K562 (cell line): ENCODE measurements around the gene GDF15. TPM values are rescaled to one million over a fixed set of nuclear protein-coding genes. Genes with fewer than 3 reads are reported as not detected.

ENCODE experiments used
- ATAC-seq: fragments of 200-7000 bp; cut with Tn5 transposase; 3 replicates; pipeline ENCODE4 v1.9.1; 2020; ENCODE audit warnings: moderate library complexity
- BruUV-seq: library from RNA; stranded (reverse); fragments of 400-500 nt; replicated peaks from 2 replicates; lab custom pipeline; 2021; lab: Mats Ljungman, UMichigan
- CTCF ChIA-PET: fragments of 300-600 bp; formaldehyde crosslinking; extraction: SDS; loops from one replicate; lab custom pipeline; 2021; ENCODE audit warnings: low intra/inter-chr PET ratio; lab: Yijun Ruan, JAX
- POLR2A ChIA-PET: fragments of 300-600, 350-650 bp; sonication (Branson Sonifier 250); formaldehyde crosslinking; extraction: SDS; loops from one replicate; lab custom pipeline; 2021; ENCODE audit warnings: antibody characterized with exemption, inconsistent platforms; lab: Yijun Ruan, JAX
- DNase-seq, 4 experiments: peaks; one replicate each; pipeline versions ENCODE4 v3.0.0 to v3.0.0-alpha.2; 2011 to 2018; ENCODE audit warnings: low spot score in 3 of 4, mixed read lengths in 3 of 4; ENCODE audit errors: extremely low read depth in 1 of 4
- FAIRE-seq: peaks from 2 replicates; lab custom pipeline; 2011; peaks lifted over from hg19 to GRCh38; lab: Jason Lieb, UNC
- H2AFZ ChIP-seq: 2 replicates; pipeline ENCODE4 v1.6.0; 2011; ENCODE audit warnings: low read depth, low read length, control low read depth, inconsistent platforms
- H3K27ac ChIP-seq: fragments of 200-600 bp; 3 replicates; pipeline ENCODE4 v1.8.0; 2011; ENCODE audit warnings: low read depth, mild to moderate bottlenecking, control low read depth, inconsistent platforms, low read length, moderate library complexity, mixed read lengths; ENCODE audit errors: extremely low read depth
- H3K27me3 ChIP-seq, 2 experiments: fragments of 300-600 bp in 1 of 2; 2 replicates in 1 of 2; 3 replicates in 1 of 2; pipeline versions ENCODE4 v1.6.0 to v1.8.0; 2011; ENCODE audit warnings: inconsistent platforms in 2 of 2, low read length in 2 of 2, mild to moderate bottlenecking in 1 of 2, mixed read lengths in 1 of 2, moderate library complexity in 1 of 2; ENCODE audit not compliant: control insufficient read depth in 2 of 2, insufficient read depth in 2 of 2
- H3K36me3 ChIP-seq: fragments of 300-600 bp; 3 replicates; pipeline ENCODE4 v1.8.0; 2011; ENCODE audit warnings: mild to moderate bottlenecking, low read length, inconsistent platforms; ENCODE audit not compliant: control insufficient read depth, insufficient read depth
- H3K4me1 ChIP-seq, 2 experiments: fragments of 200-600 bp in 1 of 2; replicated peaks in 1 of 2; 2 replicates in 1 of 2; 3 replicates in 1 of 2; pipeline versions ENCODE4 v1.5.1 to v1.8.0; 2011; ENCODE audit warnings: inconsistent platforms in 2 of 2, low read length in 2 of 2, mild to moderate bottlenecking in 1 of 2, mixed read lengths in 1 of 2, moderate library complexity in 1 of 2; ENCODE audit not compliant: control insufficient read depth in 2 of 2, insufficient read depth in 2 of 2
- H3K4me2 ChIP-seq: 2 replicates; pipeline ENCODE4 v1.6.1; 2011; ENCODE audit warnings: low read length, control low read depth, inconsistent platforms, mixed read lengths; ENCODE audit not compliant: insufficient read depth
- H3K4me3 ChIP-seq: fragments of 200-600 bp; sonication (generic), shearing (Covaris generic); 2 replicates; pipeline ENCODE4 v1.5.1; 2016; ENCODE audit warnings: control low read depth, inconsistent platforms
- H3K79me2 ChIP-seq: fragments of 200-600 bp; 3 replicates; pipeline ENCODE4 v1.8.0; 2011; ENCODE audit warnings: low read length, inconsistent platforms; ENCODE audit not compliant: control insufficient read depth, insufficient read depth
- H3K9ac ChIP-seq, 2 experiments: 2 replicates each; pipeline versions ENCODE4 v1.6.0 to v1.6.1; 2011; ENCODE audit warnings: low read depth in 2 of 2, low read length in 2 of 2, control low read depth in 1 of 2, inconsistent platforms in 1 of 2, mild to moderate bottlenecking in 1 of 2, mixed read lengths in 1 of 2; ENCODE audit not compliant: insufficient read depth in 1 of 2
- H3K9me1 ChIP-seq: one replicate; pipeline ENCODE4 v1.6.0; 2011; ENCODE audit warnings: inconsistent platforms, mild to moderate bottlenecking, low read length, moderate library complexity; ENCODE audit not compliant: control insufficient read depth, insufficient read depth
- H3K9me3 ChIP-seq: replicated peaks from 2 replicates; pipeline ENCODE4 v1.5.1; 2011; ENCODE audit warnings: low read depth, low read length, inconsistent platforms; ENCODE audit not compliant: control insufficient read depth, insufficient read depth
- H4K20me1 ChIP-seq: replicated peaks from 2 replicates; pipeline ENCODE4 v1.6.1; 2011; ENCODE audit warnings: low read length, inconsistent platforms, mixed read lengths; ENCODE audit not compliant: control insufficient read depth, insufficient read depth
- BRCA1 ChIP-seq, 2 experiments: fragments of 450-650 bp in 1 of 2; sonication (generic) in 1 of 2; formaldehyde crosslinking in 1 of 2; IDR thresholded peaks; 2 replicates each; pipeline versions ENCODE4 v1.5.0 to v1.6.1; 2017 to 2020; ENCODE audit warnings: mild to moderate bottlenecking in 1 of 2, missing genetic modification reagents in 1 of 2
- CBX3 ChIP-seq, 2 experiments: IDR thresholded peaks; 1 replicate in 1 of 2; 2 replicates in 1 of 2; pipeline ENCODE4 v1.6.1; 2012; ENCODE audit warnings: inconsistent platforms in 2 of 2, low read length in 2 of 2, borderline replicate concordance in 1 of 2, control low read depth in 1 of 2
- CHD2 ChIP-seq: IDR thresholded peaks from 2 replicates; pipeline ENCODE4 v1.6.1; 2011; ENCODE audit warnings: low read depth, low read length
- DIDO1 ChIP-seq: fragments of 450-650 bp; IDR thresholded peaks from 2 replicates; pipeline ENCODE4 v1.6.1; 2016; ENCODE audit warnings: low read depth, missing biosample characterization, missing genetic modification characterization
- ELF4 ChIP-seq: fragments of 450-650 bp; formaldehyde crosslinking; IDR thresholded peaks from 2 replicates; pipeline ENCODE4 v1.4.0; 2022; ENCODE audit warnings: missing genetic modification characterization
- FOXP1 ChIP-seq: sonication (generic); formaldehyde crosslinking; IDR thresholded peaks from 2 replicates; pipeline ENCODE4 v1.8.0; 2022; ENCODE audit warnings: mild to moderate bottlenecking, missing genetic modification reagents
- HEY1 ChIP-seq: fragments of 250-450 bp; sonication (Bioruptor Pico); IDR thresholded peaks from 2 replicates; pipeline ENCODE4 v1.5.0; 2020; ENCODE audit warnings: mild to moderate bottlenecking, moderate library complexity, borderline replicate concordance
- HNRNPUL1 ChIP-seq: fragments of 200-400 bp; formaldehyde crosslinking; IDR thresholded peaks from 2 replicates; pipeline ENCODE4 v1.6.1; 2017; ENCODE audit warnings: low read length
- KDM2B ChIP-seq: fragments of 250-450 bp; sonication (Bioruptor Pico); IDR thresholded peaks from 2 replicates; pipeline ENCODE4 v1.8.0; 2021; ENCODE audit warnings: mild to moderate bottlenecking, moderate library complexity
- KLF1 ChIP-seq: fragments of 450-650 bp; IDR thresholded peaks from 2 replicates; pipeline ENCODE4 v1.6.1; 2016; ENCODE audit warnings: missing genetic modification characterization, missing compliant biosample characterization
- LARP7 ChIP-seq: fragments of 450-650 bp; IDR thresholded peaks from 2 replicates; pipeline ENCODE4 v1.6.1; 2016
- PHB2 ChIP-seq: fragments of 450-650 bp; IDR thresholded peaks from 2 replicates; pipeline ENCODE4 v1.6.1; 2017; ENCODE audit warnings: low read depth
- POLR2G ChIP-seq: fragments of 200-400 bp; formaldehyde crosslinking; IDR thresholded peaks from 2 replicates; pipeline ENCODE4 v1.6.1; 2017; ENCODE audit warnings: low read depth, mild to moderate bottlenecking, antibody characterized with exemption, low read length, moderate library complexity
- RBFOX2 ChIP-seq: fragments of 200-400 bp; formaldehyde crosslinking; IDR thresholded peaks from 2 replicates; pipeline ENCODE4 v1.6.1; 2017; ENCODE audit warnings: low read depth, mild to moderate bottlenecking, low read length, moderate library complexity
- RBM17 ChIP-seq: fragments of 200-400 bp; formaldehyde crosslinking; IDR thresholded peaks from 2 replicates; pipeline ENCODE4 v1.6.1; 2017; ENCODE audit warnings: low read depth, mild to moderate bottlenecking, low read length, borderline replicate concordance
- SAFB ChIP-seq: fragments of 200-400 bp; formaldehyde crosslinking; IDR thresholded peaks from 2 replicates; pipeline ENCODE4 v1.6.1; 2017; ENCODE audit warnings: low read depth, low read length, borderline replicate concordance
- TARDBP ChIP-seq: fragments of 450-650 bp; IDR thresholded peaks from 2 replicates; pipeline ENCODE4 v1.6.1; 2016
- TGIF2 ChIP-seq: sonication (generic); formaldehyde crosslinking; IDR thresholded peaks from 2 replicates; pipeline ENCODE4 v1.8.1; 2022; ENCODE audit warnings: mild to moderate bottlenecking, missing genetic modification reagents, moderate library complexity
- THRAP3 ChIP-seq: fragments of 450-650 bp; IDR thresholded peaks from 2 replicates; pipeline ENCODE4 v1.6.1; 2016; ENCODE audit warnings: mild to moderate bottlenecking, inconsistent platforms, borderline replicate concordance
- ZNF143 ChIP-seq: sonication (generic); formaldehyde crosslinking; IDR thresholded peaks from 2 replicates; pipeline ENCODE4 v1.9.0; 2022; ENCODE audit warnings: mild to moderate bottlenecking, missing genetic modification reagents
- ZNF347 ChIP-seq: fragments of 450-650 bp; formaldehyde crosslinking; IDR thresholded peaks from 2 replicates; pipeline ENCODE4 v1.4.0; 2020; ENCODE audit warnings: low read depth, mild to moderate bottlenecking, moderate library complexity
- ZNF707 ChIP-seq: fragments of 250-450 bp; sonication (Bioruptor Pico); conservative IDR thresholded peaks from 2 replicates; pipeline ENCODE4 v1.8.0; 2022; ENCODE audit warnings: inconsistent platforms, mild to moderate bottlenecking, moderate library complexity
- WGBS: fragments of 100-300 bp; shearing (Covaris generic); methylation state at CpG from one replicate; pipeline ENCODE4 v1.1.6; 2016; ENCODE audit warnings: low coverage, mixed read lengths; ENCODE audit not compliant: insufficient coverage; ENCODE audit errors: missing lambda C conversion rate; 5-methylcytosine and 5-hydroxymethylcytosine counted together
- in situ Hi-C: fragments of 300-500 bp; cut with MboI; formaldehyde crosslinking; loops from 4 replicates; pipeline ENCODE4 v1.15.0; 2018; ENCODE audit warnings: inconsistent platforms, mixed read lengths
- intact Hi-C: fragments of 100-400 bp; cut with micrococcal nuclease; formaldehyde crosslinking; loops from 2 replicates; pipeline ENCODE4 v1.14.2; 2022
- polyA plus RNA-seq, 8 experiments: library from polyadenylated mRNA; depleted of rRNA in 4 of 8; stranded (reverse) in 5 of 8; unstranded in 3 of 8; fragments of >200 nt; fragmentation: Nextera tagmentation in 2 of 8; fragmentation: Illumina TruSeq in 1 of 8; extraction: Ambion mirVana in 2 of 8; extraction: Trizol in 1 of 8; gene quantifications; 2 replicates each; pipeline versions ENCODE4 v1.2.1 to v1.2.3, GENCODE V29; 2011 to 2014; ENCODE audit warnings: inconsistent platforms in 1 of 8, missing spikeins in 1 of 8
- total RNA-seq, 7 experiments: library from RNA; depleted of rRNA in 6 of 7; stranded (reverse); fragments of >200 nt in 6 of 7; fragmentation: Illumina TruSeq in 2 of 7; extraction: Trizol in 2 of 7; gene quantifications; 2 replicates each; pipeline versions ENCODE4 v1.2.1 to v1.2.3, GENCODE V29; 2011 to 2021; ENCODE audit warnings: low replicate concordance in 1 of 7
- TF ChIP-seq, protein P1 (sequence below): fragments of 450-650 bp; IDR thresholded peaks from 2 replicates; pipeline ENCODE4 v1.7.0; 2016; ENCODE audit warnings: borderline replicate concordance

The GDF15 gene
- total and polyA plus RNA-seq, 9 of the 15 experiments (the other 6 are each of a cell fraction or from before 2014, with no cell fraction given) = 2.3 to 82.4 (median 12.5) TPM

GRCh38 chr19:18435842-18436670 is 50.1 kb downstream of the GDF15 start:
- ATAC-seq (no peak), DNase-seq (no peak), FAIRE-seq (no peak)
- H3K36me3 ChIP-seq = peaks cover 48% of the 10 kb centered on the region
- CTCF ChIA-PET = no interaction called here
- no peaks in the 10 kb centered on the region for H3K9me3 ChIP-seq
- peaks cover 52 to 96% of the 10 kb centered on the region in 2 experiments for H3K4me1 ChIP-seq
- no TSS peak for BruUV-seq
- peak overlapping the region; percentile 86 for H3K4me2 ChIP-seq
- H3K9me1 ChIP-seq = peaks cover 3% of the 10 kb centered on the region
- 88% methylated on average over 42 of the region's 46 CpGs for WGBS
- peaks cover 56% of the 10 kb centered on the region for H3K79me2 ChIP-seq
- H3K27ac ChIP-seq = peak overlapping the region; percentile 94
- H4K20me1 ChIP-seq = peaks cover 9% of the 10 kb centered on the region
- H3K9ac ChIP-seq = peak overlapping the region; percentile 67 to 87
- POLR2A ChIA-PET = interaction anchor here (0.6 to 1.8 kb wide), 5 partner anchors 12 to 158 kb away, joined by 3 to 4 read pairs (median 4); partner anchors contain the start of genes GDF15, JUND and LSM4
- H2AFZ ChIP-seq = no peak overlapping the region
- in situ Hi-C loops (no loop called here), intact Hi-C loops (no loop called here)
- no peaks in the 10 kb centered on the region for H3K27me3 ChIP-seq
- peak overlapping the region; percentile 77 for H3K4me3 ChIP-seq
- TF ChIP-seq HNRNPUL1 (no peak), ZNF143 (CRISPR knock-in tag) (0 out of 2 replicates have a peak, but pooled peaks have one; percentile 28), PHB2 (no peak), ZNF347 (CRISPR knock-in tag) (no peak), BRCA1 (IDR thresholded peaks at IDR 0.05) (no peak), BRCA1 (CRISPR knock-in tag; IDR thresholded peaks at IDR 0.05) (0 out of 2 replicates have a peak, but pooled peaks have one; percentile 44), KDM2B (CRISPR knock-in tag) (no peak), HEY1 (CRISPR knock-in tag) (no peak), SAFB (no peak), TGIF2 (CRISPR knock-in tag) (no peak), DIDO1 (no peak), FOXP1 (CRISPR knock-in tag) (0 out of 2 replicates have a peak, but pooled peaks have one; percentile 43), TARDBP (no peak), RBFOX2 (peak; percentile 1; the same call in 1 of the 2 replicates), CBX3 (IDR thresholded peaks at IDR 0.05; ENCODE audit: borderline replicate concordance in 1 of 2, low read length in 2 of 2) (no peak), RBM17 (no peak), KLF1 (no peak), LARP7 (no peak), CHD2 (no peak), ZNF707 (CRISPR knock-in tag) (no peak), POLR2G (peak; percentile 8; the same call in 1 of the 2 replicates), THRAP3 (no peak), ELF4 (no peak)
- TF ChIP-seq, protein P1, sequence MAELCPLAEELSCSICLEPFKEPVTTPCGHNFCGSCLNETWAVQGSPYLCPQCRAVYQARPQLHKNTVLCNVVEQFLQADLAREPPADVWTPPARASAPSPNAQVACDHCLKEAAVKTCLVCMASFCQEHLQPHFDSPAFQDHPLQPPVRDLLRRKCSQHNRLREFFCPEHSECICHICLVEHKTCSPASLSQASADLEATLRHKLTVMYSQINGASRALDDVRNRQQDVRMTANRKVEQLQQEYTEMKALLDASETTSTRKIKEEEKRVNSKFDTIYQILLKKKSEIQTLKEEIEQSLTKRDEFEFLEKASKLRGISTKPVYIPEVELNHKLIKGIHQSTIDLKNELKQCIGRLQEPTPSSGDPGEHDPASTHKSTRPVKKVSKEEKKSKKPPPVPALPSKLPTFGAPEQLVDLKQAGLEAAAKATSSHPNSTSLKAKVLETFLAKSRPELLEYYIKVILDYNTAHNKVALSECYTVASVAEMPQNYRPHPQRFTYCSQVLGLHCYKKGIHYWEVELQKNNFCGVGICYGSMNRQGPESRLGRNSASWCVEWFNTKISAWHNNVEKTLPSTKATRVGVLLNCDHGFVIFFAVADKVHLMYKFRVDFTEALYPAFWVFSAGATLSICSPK = no peak
